ENCODE measurements around the gene GALNT10. TPM values are rescaled to one million over a fixed set of nuclear protein-coding genes. Genes with fewer than 3 reads are reported as not detected.

Gene GALNT10
- total and polyA plus RNA-seq, 2 of the 4 experiments (the other 2 are of a cell fraction), result 46.2 to 67.0 TPM

DNA sequence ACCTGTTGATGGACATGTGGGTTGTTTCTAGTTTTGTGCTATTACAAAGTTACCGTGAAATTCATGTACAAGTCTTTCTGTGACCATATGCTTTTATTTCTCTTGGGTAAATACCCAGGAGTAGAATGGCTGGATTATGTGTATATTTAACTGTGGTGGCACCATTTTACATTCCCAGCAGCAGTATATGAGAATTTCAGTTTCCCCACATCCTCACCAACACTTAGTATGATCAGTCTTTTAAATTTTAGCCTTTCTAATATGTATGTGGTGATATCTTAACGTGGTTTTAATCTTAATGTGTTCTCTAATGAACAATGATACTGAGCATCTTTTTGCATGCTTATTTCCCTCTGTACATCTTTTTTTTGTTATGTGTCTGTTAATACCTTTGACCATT, 36.6 kb downstream of the GALNT10 start:
- Histone ChIP-seq H3K79me1 (ENCODE audit: low read depth in 1 of 2, low read length in 2 of 2) (peaks cover 38 to 47% of the 10 kb centered on the region in 2 experiments), H3K36me3 (ENCODE audit: control insufficient read depth, insufficient read depth, low read length) (no peaks in the 10 kb centered on the region; the same call in 1 of the 2 replicates), H3K9me3 (ENCODE audit: control insufficient read depth, insufficient read depth, low read length) (peaks cover 2% of the 10 kb centered on the region; the same call in 1 of the 2 replicates), H3K9ac (ENCODE audit: low read depth, low read length) (no peak overlapping the region), H3K4me2 (ENCODE audit: low read depth, low read length) (no peak overlapping the region), H2AFZ (replicated peaks; ENCODE audit: low read length, poor library complexity) (no peak overlapping the region), H3K14ac (replicated peaks; ENCODE audit: low read depth, low read length) (no peak overlapping the region), H2BK15ac (ENCODE audit: low read depth, low read length) (no peak overlapping the region), H3K27me3 (ENCODE audit: control insufficient read depth, insufficient read depth, low read length) (no peaks in the 10 kb centered on the region), H3K23ac (ENCODE audit: low read depth, low read length) (no peak overlapping the region), H4K20me1 (ENCODE audit: insufficient read depth, low read length) (no peaks in the 10 kb centered on the region), H2AK9ac (replicated peaks; ENCODE audit: low read depth, low read length, poor library complexity) (no peak overlapping the region), H4K91ac (ENCODE audit: insufficient read depth, low read depth, low read length) (no peak overlapping the region), H3K9me1 (ENCODE audit: insufficient read depth, low read length) (0 out of 2 replicates have a peak, but pooled peaks cover 3% of the 10 kb centered on the region), H4K5ac (ENCODE audit: low read depth, low read length) (no peak overlapping the region), H2BK5ac (ENCODE audit: low read depth, low read length, poor library complexity, severe bottlenecking) (no peak overlapping the region), H3K18ac (ENCODE audit: low read depth, low read length) (no peak overlapping the region), H2BK20ac (ENCODE audit: low read depth, low read length) (no peak overlapping the region), H2BK120ac (ENCODE audit: low read depth, low read length) (no peak overlapping the region), H3K27ac (ENCODE audit: insufficient read depth, low read length) (no peak overlapping the region), H3K4ac (ENCODE audit: low read depth, low read length) (no peak overlapping the region), H3K56ac (ENCODE audit: extremely low read depth, insufficient read depth, low read length) (no peak overlapping the region), H2AK5ac (ENCODE audit: low read depth, low read length) (no peak overlapping the region), H4K8ac (ENCODE audit: low read depth in 2 of 2, low read length in 2 of 2) (no peak overlapping the region), H3K4me1 (ENCODE audit: control insufficient read depth, insufficient read depth, low read length) (no peaks in the 10 kb centered on the region; the same call in 1 of the 2 replicates), H3K4me3 (ENCODE audit: insufficient read depth, low read depth, low read length) (no peak overlapping the region)
- no peak for TF ChIP-seq RFX5 (IDR thresholded peaks at IDR 0.05; ENCODE audit: low read depth, low read length)
- no peak for TF ChIP-seq CHD1 (IDR thresholded peaks at IDR 0.05; ENCODE audit: low read depth, low read length)
- TF ChIP-seq, protein P1, sequence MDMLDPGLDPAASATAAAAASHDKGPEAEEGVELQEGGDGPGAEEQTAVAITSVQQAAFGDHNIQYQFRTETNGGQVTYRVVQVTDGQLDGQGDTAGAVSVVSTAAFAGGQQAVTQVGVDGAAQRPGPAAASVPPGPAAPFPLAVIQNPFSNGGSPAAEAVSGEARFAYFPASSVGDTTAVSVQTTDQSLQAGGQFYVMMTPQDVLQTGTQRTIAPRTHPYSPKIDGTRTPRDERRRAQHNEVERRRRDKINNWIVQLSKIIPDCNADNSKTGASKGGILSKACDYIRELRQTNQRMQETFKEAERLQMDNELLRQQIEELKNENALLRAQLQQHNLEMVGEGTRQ (IDR thresholded peaks at IDR 0.05; ENCODE audit: low read depth, low read length), result no peak
- no peak for TF ChIP-seq FOS (IDR thresholded peaks at IDR 0.05; ENCODE audit: low read depth, low read length)
- no peak for TF ChIP-seq MXI1 (IDR thresholded peaks at IDR 0.05; ENCODE audit: borderline replicate concordance, low read depth, low read length)
- dilution Hi-C loops (cut with HindIII; ENCODE audit: low sequenced_read_pairs, unreplicated experiment) (no loop called here), intact Hi-C loops (cut with micrococcal nuclease) (no loop called here), in situ Hi-C loops (cut with MboI; ENCODE audit: low sequenced_read_pairs) (no loop called here)
- no peak for ATAC-seq (ENCODE audit: low read depth)
- DNase-seq, result no peak
- BruUV-seq (replicated peaks), result no TSS peak
- ChIA-PET POLR2A (ENCODE audit: unreplicated experiment) (no interaction called here), CTCF (interaction anchor here (1.0 kb wide), 1 partner anchor 17 kb away, joined by 3 read pairs; no protein-coding TSS in a partner anchor)
- WGBS, 2 experiments (ENCODE audit: extremely low coverage in 2 of 2, insufficient read length in 1 of 2), result no CpG with 5 or more reads among the region's 2 CpGs

Measured in IMR-90 (cell line).